Iris pigment epithelial cell (primary cell): ENCODE results near the gene EFHC1.

Source experiments
- DNase-seq: peaks from one replicate; pipeline ENCODE4 v3.0.0-alpha.2; 2011; ENCODE audit warnings: low read depth

The EFHC1 gene

DNA sequence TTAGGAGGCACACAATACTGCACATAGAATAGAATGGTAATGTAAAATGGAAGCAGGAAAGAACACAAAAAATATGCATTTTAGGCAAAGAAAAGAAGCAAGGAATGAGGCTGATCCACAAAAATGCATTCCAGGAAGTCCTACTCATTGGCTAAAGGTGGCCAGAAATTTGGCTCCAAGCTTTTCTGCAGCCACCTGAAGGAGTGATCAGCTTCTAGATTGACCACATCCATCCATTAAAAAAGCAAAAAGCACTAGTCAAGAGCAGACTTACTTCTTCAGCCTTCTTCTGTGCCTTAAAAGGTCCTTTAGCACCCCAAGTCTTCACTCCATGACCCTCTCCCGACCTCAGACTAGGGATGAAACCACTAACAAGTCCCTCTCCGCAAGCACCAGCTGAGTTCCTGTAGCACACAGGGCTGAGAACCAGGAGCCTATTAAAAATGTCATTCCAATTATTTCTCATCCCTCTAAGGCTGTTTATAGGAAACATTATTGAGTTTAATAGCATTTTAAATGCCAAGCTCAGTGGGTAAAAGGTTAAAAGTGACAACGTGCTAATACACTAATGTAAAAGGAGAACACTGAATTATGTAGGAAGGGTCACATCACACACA lies 120.3 kb downstream of the EFHC1 start:
- peak; percentile 26 for DNase-seq

DNA sequence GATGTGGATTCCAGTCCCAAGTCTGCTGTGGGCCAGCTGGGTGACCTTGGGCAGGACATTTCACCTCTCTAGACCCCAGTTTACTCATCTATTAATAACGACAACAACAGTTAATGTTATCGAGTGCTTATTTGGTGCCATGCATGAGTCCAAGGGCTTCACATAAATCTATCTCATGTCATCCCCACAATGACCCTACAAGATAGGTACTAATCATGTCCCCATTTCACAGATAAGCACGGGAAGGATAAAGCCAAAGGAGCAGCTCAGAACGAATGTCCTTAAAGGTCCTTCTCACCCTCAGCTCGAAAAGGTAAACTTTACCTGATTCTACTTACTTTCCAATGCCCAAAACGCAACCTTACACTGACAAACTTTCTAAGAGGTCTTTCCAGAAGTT lies 121.0 kb downstream of the EFHC1 start:
- no peak for DNase-seq

DNA sequence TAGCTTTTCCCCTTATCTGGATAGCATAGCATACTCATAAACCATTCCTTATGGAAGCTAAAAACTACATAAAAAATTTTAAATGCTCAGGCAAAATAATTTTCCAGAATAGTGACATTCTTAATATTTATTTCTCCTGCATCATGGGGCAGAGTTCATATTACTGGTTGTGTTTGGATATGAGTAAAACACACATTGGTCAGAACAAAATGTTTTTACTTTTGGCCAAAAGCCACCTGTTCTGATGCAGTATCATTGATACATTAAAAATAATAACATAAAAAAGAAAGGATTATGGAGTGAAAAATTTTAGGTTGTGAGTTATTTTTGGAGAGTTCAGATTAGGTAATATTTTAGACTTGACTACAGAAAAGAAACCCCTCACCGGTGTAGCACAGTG lies 123.1 kb downstream of the EFHC1 start:
- peak; percentile 52 for DNase-seq

DNA sequence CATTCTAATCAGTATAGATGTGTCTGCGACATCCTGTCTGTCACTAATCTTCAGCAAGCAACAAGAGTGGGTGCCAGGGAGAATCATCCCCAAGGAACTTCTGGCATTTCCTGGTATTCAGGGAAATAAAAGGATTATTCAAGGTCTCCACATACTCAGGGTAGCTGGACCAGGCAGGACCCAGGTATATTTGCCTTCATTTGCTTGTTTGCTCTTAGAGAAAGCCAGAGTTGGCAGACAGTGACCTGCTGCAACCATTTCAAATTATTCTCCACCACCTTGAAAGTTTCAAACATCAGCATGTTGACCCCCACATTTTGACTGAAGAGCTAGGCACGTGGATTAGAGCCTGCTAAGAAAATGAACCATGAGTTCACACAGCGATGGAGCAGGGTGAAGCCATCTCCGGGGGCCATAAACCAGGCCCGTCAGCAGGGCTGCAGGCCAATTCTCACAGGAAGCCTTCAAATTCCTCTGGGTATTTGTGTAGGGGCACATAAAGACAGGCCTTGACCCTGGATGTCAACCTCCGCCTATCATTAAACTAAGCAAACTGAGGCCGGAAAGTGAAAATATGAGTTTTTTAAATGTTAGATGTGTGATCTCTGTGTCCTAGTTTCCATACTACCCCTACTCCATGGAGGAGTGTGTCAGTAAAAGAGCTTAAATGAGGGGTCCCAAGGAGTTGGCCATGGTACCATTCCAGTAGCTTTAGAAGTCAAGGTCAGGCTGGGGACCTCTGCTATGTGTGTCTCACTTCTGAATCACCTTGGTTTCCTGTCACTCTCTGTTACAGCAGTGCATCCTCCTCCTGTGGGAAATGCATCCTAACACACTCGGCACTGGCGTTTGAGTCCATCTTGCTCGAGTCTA lies 123.8 kb downstream of the EFHC1 start:
- peak; percentile 58 for DNase-seq

DNA sequence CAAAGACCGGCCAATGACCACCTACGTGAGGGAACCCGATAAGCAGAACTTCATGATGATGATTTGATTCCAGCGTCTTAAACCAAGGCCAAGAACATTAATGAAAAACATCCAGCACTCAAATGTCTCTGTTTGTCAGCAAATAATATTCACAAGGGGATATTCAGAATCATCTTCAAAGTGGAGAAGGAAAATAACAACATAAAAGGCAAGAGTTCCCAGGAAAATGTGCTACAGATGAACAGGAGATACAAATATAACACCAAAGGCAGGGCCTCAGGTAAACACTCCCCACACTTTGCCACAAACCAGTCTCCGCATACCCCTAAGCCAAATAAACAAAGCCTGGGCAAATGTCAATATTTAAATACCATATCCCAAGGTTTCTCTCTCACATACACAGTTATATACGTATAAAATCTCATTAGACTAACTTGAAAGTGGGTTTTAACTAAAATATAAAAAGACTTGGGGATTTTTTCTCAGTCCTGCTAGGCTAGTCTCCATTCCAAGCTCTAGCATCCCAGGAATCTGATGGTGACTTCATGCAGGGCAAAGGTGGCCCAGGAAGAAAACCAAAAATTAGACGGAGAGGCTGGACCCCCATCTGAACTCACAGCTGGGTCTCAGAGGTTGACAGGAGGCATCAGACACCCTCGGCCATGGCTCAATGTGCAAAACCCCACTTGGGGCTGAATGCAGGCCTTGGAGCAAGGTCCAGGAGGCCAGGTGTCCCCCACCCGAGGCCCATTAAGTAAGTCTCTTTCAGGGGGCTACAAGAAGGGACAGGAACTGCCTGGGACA lies 124.7 kb downstream of the EFHC1 start:
- DNase-seq, result no peak

DNA sequence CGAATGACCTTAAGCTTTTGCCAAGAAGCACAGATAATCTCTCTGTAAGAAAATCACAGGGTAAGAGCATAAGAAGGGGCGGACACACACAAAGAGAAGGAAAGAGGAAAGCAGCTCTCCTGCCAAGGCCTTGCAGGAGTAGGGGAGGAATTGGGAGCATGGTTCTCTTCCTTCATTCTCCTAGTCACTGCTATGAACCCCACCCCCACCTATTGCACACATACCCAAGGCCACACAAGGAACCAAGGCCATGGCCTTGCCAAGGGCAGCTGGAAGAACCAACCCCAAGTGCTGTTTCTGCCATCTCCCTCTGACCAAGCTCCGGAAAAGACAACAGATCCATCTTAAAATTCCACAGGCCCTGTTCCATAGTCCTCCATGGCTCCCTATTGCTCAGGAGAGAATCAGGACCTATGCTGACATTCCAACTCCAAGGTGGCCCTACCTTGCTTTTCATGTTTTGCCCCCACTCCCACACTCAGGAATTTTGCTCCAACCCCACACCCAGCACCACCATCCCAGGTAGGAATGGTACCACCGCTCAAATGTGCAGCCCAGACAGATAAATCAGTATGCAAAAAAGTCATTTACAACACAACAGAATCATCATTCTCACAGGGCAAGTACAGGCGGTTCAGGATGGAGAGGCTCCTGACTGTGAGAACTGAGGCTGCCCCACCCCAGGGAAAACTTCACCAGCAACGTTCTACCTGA lies 125.4 kb downstream of the EFHC1 start:
- DNase-seq, result no peak

DNA sequence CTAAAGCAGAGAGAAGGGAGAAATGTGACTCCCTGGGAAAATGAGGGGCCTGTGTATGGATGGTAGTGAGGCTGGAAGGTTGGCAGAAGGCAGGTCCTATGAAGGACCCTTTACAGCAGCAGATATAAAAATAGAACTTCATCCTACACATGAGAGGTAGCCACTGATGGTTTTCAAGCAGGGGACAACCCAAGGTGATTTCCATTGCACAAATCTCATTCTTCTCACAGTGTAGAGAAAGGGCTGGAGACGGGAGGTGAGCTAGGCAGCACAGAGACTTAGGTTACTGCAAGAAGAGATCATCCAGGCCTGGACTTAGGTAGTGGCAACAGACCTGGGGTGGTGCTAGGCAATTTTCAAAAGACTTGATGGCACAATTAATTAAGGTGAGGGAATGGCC lies 126.0 kb downstream of the EFHC1 start:
- DNase-seq, result no peak

DNA sequence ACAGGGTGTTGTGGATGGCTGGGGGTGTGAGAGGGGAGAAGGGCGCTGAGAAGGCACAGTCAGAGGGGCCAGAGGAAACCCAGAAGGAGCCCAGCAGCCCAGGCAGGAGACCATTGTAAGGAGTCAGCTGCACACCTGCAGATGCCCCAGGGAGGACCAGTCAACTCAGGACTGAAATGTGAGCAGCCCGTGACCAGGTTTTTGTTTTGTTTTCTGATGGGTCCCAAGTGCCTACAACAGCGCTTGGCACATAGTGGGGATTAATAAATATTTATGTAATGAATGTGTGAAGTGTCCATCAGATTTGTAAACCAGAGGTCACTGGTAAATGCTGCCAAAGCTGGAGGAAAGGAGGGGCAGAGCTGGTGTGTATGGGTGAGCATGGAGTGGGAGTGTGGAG lies 126.5 kb downstream of the EFHC1 start:
- no peak for DNase-seq

DNA sequence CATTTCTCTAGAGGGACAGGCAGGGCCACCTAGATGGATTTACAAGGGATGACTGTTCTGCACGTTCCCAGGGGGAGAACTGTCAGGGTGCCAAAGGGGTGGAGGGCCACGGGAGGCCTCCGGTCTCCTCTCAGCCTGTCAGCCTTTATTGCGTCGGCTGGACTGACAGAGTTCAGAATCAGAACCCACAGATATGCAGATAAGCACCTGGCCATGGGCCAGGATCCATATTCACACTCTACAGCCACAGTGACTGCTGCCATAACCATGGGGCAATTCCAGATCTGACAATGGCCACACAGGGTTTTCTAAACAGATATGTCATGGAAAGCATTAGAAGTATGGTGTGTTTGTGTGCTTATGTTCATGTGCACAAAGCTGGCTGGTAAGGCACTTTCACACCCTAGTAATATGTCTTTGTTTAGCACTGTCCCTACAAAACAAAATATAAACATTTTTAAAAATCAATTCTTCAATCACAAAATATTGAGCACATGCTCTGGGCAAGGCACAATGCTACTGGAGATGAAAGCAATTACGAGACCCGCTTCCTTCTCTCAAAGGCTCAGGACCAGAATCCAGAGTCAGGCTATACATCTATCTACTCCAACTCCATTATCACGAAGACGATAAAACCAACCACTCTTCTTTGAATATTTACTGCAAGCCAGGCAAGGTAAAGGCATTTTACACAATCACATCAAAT lies 127.7 kb downstream of the EFHC1 start:
- DNase-seq, result peak; percentile 77

DNA sequence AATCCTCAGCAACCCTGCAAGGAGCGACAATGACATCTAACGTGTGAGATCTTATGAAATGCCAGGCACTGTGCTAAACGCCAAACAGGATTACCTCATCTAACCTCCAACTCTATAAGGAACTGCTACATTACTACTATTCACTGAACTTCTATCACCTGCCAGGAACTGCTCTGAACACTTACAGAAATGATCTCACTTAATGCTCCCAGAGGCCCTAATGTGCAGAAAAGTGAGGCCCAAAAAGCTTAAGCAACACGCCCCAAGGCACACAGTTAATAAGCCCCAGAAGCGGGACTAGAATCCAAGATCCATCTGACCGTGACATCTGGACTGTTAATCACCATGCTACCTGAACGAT lies 128.2 kb downstream of the EFHC1 start:
- peak; percentile 53 for DNase-seq

DNA sequence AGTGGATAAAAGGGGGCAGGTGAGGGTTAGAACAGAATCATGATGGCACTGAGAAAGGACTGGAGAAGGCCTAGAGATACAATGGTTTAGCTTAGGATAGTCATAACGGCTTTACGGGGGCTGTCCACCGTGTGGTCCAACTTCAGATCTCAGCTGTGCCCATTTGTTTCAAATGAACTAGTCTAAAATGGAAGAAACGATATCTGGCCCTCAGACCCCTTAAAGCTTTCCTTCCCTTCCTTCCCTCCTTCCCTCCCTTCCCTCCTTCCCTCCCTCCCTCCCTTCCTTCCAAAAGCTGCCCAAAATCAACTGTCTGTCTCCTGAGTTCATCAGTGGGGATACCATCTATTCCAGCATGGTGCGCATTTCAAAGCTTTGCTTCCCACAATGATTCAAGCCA lies 128.9 kb downstream of the EFHC1 start:
- DNase-seq, result no peak

DNA sequence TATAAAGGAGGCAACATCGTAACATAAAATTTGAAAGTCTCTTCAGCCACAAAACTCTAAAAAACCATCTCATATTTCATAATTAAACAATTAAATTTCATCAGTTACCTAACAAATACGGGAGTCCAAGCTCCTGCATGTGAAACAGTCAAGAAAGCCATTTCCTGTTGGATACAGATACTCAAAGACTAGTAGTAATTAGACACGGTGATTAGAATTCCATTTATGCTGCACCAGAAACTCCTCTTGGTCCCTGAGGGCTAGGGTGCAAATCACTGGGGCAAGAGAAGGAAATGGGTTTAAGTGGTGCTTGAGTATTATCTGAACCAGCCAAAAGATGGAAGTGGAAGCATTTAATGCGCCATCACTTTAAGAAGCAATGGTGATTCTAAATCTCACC lies 129.3 kb downstream of the EFHC1 start:
- no peak for DNase-seq

DNA sequence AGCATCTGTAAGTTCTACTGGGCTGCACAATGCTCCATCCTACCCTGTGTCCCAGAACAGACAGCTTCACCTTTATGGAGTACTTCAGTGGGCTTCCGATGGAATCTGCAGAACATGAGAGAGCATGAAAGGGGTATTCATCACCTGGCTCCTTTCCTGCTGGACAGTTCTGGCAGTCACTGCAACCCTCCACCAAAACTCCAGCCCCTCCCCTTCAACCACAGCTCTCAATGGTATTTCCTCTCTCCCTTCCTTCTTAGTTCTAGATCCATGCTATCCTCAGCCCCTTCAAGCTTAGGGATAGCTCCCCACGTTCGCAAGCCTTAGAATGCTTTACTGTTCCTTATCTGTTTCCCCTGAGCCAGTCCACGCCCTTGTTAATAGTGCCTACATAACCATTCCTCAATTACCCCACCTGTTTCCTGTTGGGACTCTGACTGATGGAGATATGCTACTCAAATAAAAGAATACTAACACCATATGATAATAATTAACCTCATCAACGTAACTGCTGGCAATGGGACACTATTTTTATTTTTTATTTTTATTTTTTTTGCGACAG lies 130.0 kb downstream of the EFHC1 start:
- no peak for DNase-seq

DNA sequence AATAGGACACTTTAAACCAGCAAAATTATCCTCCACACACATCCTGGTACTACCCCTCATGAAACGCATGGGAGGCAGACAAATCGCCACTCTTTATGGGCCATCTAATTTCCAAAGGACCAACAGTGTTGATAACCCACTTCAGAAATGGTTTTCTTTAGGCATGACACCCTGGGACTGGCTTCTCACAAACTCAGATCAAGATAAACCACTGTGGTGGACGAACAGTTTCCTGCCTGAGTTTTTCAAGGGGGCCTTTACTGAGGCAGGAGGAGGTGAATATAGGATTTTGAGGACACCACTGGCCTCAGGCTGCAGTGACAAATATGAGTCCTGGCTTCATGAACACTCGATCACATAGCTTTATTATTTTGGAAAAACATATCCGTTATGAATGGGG lies 130.7 kb downstream of the EFHC1 start:
- DNase-seq, result no peak

DNA sequence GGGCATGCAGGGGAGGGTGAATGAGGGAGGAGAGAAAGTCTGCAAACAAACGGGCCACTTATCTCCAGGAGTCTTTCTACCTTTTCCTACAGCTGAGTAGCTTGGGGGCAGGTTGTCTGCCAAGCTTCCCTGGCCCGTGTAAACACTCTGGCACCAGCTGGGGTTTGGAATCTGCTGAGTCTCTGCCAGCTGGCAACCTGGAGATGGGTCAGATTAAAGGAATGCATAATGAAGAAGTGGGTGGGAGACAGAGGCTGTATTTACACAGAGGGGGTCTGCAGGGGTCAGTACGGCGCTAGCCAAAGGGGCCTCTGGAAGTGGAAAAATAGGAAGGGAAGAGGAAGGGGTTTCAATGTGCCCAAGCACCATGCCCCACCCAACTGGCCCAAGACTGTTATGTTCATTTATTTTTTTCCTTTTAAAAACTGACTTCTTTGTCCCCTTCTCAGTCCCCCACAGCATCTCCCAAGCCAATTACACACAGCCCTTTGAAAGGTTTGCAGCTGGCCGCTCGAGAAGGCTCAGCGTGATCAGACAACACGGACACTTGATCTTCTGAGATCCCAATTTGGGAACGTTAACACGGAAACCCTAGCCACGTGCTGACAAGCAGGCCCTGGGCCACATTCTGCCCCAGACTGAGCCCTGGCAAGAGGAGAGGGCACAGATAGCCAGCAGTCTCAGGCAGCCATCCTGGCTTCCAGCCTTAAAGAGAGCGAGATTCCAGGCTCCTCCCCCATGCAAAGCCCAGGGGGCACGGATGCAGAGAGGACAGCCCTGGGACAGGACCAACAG lies 131.5 kb downstream of the EFHC1 start:
- DNase-seq, result peak; percentile 78

DNA sequence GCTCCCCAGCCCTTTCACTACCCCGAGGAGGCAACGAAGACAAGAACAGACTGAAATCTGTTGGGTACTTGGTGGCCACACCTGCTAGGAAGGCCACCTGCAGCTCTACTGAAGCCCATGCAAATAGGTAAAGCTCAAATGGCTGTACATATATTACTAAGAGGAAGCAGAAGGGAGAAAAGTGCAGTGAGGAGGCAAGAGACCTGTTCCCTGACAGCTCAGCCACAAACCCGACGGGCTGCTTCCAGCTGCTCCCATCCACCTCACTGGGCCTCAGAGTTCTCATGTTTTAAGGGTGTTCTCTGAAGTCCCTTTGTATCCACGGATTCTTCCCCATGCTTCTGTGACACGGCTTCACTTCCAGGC lies 132.1 kb downstream of the EFHC1 start:
- DNase-seq, result no peak

DNA sequence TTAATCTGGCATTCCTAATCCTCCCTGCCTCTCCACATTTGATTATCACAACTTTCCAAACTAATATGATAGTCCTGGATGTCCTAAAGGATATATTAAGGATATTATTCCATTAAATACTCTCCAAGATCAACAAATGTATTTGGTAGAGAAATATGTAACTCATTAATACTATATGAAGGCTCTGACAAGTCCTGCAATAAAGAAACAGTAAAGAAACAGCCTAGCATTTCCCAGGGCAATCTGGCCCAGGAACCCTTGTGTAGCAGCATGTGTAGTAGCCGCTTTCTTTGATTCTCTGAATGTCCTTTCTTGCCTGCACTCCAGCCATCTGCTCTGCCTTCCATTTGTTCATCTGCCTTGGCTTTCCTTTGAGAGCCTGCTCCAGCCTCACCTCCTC lies 133.0 kb downstream of the EFHC1 start:
- DNase-seq, result no peak

DNA sequence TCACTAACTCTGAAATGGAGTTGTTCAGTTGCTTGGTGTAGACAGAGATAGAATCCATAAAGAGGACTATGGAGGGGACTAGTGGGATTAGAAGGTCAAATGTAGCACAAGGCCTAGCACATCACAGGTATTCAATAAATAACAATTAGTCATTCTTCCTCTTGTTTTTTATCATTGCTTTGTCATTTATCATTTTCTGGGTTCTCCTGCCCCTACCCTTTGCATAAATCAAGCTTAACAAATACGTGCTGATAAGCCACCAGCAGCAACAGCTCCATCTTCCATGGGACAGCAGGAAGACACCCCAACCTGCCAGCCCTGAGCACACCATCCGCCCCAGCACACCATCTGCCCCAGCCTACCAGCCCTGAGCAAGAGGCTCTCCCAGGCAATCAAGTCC lies 133.6 kb downstream of the EFHC1 start:
- DNase-seq, result no peak

DNA sequence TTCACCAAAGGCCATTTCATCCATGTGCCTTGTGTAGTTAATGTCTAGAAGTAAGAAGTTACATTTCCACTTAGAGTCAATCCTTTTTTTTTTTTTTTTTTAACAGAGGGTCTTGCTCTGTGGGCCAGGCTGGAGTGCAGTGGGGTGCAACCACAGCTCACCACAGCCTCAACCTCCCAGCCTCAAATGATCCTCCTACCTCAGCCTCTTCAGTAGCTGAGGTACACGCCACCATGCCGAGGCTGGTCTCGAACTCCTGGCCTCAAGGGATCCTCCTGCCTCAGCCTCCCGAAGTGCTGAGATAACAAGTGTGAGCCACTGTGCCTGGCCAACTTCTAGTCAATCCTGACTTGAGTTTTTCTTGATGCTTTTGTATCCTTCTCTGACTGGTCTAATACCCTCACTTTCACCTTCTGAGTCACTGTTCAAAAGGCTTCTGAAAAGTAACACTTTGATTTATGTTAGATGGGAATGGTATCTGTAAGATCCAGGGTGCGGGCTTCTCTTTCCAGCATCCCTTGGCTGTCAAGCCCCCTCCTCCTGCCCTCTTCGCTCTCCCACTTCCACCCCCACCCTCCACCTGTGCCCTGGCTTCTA lies 134.6 kb downstream of the EFHC1 start:
- DNase-seq, result peak; percentile 62

DNA sequence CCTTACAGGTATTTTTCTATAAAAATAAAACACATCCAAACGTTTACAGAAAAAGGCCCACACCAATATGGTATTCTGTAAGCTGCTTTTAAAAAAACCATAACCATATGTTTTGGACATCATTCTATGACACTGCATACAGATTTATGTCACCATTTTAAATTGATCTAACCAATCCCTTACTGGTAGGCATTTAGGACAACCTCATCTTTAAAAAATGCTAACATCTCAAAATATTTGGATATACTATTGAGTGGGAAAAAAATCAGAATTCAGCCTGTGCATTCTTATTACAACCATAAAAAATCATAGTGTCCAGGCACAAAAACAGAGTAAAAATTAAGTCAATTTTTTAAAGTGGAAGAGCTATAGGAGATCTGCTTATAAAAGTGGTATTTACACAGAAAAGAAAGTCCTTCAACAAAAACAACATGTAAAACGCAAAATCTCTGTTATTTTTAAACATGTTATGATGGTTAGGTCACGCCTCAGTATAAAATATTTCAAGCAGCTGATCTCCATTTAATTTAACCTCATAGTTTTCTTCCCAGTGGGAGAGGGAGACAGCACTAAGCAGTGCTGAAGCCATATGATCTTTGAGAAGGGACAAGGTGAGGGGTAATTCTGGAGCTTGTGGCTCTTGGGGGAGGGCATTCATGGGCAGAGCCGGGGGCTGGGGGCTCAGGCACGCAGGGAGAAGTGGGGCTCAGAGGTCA lies 135.5 kb downstream of the EFHC1 start:
- DNase-seq, result no peak
